Esophagus muscularis mucosa (tissue), 4 donors: ENCODE data around the gene FAM107B. TPM values are rescaled to one million over a fixed set of nuclear protein-coding genes. Genes with fewer than 3 reads are reported as not detected.

Source experiments
- DNase-seq: peaks from one replicate; pipeline ENCODE4 v3.0.0-alpha.2; 2017; ENCODE audit errors: extremely low spot score
- H3K27ac ChIP-seq, 4 donors: fragments of 200-600 bp; sonication (generic); replicated peaks in 1 of 4; 1 replicate in 3 of 4; 2 replicates in 1 of 4; pipeline ENCODE4 v1.5.1; 2016 to 2019; ENCODE audit warnings: mild to moderate bottlenecking in 1 of 4
- H3K27me3 ChIP-seq, 4 donors: fragments of 200-600 bp; sonication (generic); one replicate each; pipeline versions ENCODE4 v1.5.1 to v1.6.0; 2016 to 2019
- H3K36me3 ChIP-seq, 4 donors: fragments of 200-600 bp; sonication (generic); one replicate each; pipeline ENCODE4 v1.5.1; 2016 to 2019
- H3K4me1 ChIP-seq, 4 donors: fragments of 200-600 bp; sonication (generic); one replicate each; pipeline ENCODE4 v1.5.1; 2016 to 2019
- H3K4me3 ChIP-seq, 4 donors: fragments of 200-600 bp; sonication (generic); 1 replicate in 2 of 4; 2 replicates in 2 of 4; pipeline ENCODE4 v1.5.1; 2016 to 2019; ENCODE audit warnings: mild to moderate bottlenecking in 4 of 4, moderate library complexity in 1 of 4
- H3K9me3 ChIP-seq, 4 donors: fragments of 200-600 bp; sonication (generic); 1 replicate in 3 of 4; 2 replicates in 1 of 4; pipeline ENCODE4 v1.5.1; 2016 to 2019
- EP300 ChIP-seq: sonication (generic); formaldehyde crosslinking; IDR thresholded peaks from one replicate; pipeline ENCODE4 v1.6.1; 2017; ENCODE audit warnings: antibody characterized with exemption
- POLR2A ChIP-seq: fragments of 450-650 bp; IDR thresholded peaks from one replicate; pipeline ENCODE4 v1.6.1; 2017; ENCODE audit warnings: antibody characterized with exemption, moderate library complexity, mild to moderate bottlenecking, low read depth
- POLR2AphosphoS5 ChIP-seq, 2 donors: sonication (generic); formaldehyde crosslinking; IDR thresholded peaks; one replicate each; pipeline ENCODE4 v1.6.1; 2017; ENCODE audit warnings: antibody characterized with exemption in 2 of 2
- WGBS: methylation state at CpG from one replicate; pipeline ENCODE4 v1.1.5; 2018; 5-methylcytosine and 5-hydroxymethylcytosine counted together
- intact Hi-C: fragments of 100-400 bp; cut with DNase I; formaldehyde crosslinking; loops from one replicate; pipeline ENCODE4 v1.15.1; 2023
- total RNA-seq, 4 donors: library from RNA; depleted of rRNA; stranded (reverse); fragments of >200 nt; gene quantifications; one replicate each; pipeline versions ENCODE4 v1.1.0 to v1.2.1, GENCODE V29; 2016
- TF ChIP-seq, protein P1 (sequence below), 3 experiments: fragments of 200-600 bp in 2 of 3; fragments of 450-650 bp in 1 of 3; sonication (generic) in 2 of 3; IDR thresholded peaks; one replicate each; pipeline ENCODE4 v1.5.1; 2017 to 2019; ENCODE audit warnings: antibody characterized with exemption in 3 of 3, mild to moderate bottlenecking in 2 of 3, moderate library complexity in 1 of 3

The FAM107B gene
- total RNA-seq, 4 donors from 2014 or later, result 7.5 to 14.1 (median 9.4) TPM

- Histone ChIP-seq H3K27ac (no peak overlapping the region), H3K4me3 (no peak overlapping the region), H3K36me3 (no peaks in the 10 kb centered on the region), H3K4me1 (peaks cover 7 to 19% (median 11%) of the 10 kb centered on the region in 4 donors), H3K27me3 (no peaks in the 10 kb centered on the region), H3K9me3 (no peaks in the 10 kb centered on the region)
- TF ChIP-seq POLR2A (no peak), EP300 (no peak), POLR2AphosphoS5 (IDR thresholded peaks at IDR 0.05) (no peak)
- TF ChIP-seq, protein P1, sequence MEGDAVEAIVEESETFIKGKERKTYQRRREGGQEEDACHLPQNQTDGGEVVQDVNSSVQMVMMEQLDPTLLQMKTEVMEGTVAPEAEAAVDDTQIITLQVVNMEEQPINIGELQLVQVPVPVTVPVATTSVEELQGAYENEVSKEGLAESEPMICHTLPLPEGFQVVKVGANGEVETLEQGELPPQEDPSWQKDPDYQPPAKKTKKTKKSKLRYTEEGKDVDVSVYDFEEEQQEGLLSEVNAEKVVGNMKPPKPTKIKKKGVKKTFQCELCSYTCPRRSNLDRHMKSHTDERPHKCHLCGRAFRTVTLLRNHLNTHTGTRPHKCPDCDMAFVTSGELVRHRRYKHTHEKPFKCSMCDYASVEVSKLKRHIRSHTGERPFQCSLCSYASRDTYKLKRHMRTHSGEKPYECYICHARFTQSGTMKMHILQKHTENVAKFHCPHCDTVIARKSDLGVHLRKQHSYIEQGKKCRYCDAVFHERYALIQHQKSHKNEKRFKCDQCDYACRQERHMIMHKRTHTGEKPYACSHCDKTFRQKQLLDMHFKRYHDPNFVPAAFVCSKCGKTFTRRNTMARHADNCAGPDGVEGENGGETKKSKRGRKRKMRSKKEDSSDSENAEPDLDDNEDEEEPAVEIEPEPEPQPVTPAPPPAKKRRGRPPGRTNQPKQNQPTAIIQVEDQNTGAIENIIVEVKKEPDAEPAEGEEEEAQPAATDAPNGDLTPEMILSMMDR (IDR thresholded peaks at IDR 0.05), result no peak
- intact Hi-C loops, result loop anchor here (10.0 kb wide), 1 partner anchor 56 kb away; no protein-coding TSS in a partner anchor
- WGBS, result 85% methylated on average over 1 of the region's 1 CpG
- peak; percentile 68 for DNase-seq
Measured at GRCh38 chr10:14609178-14609577, 165.5 kb downstream of the FAM107B start.

DNA sequence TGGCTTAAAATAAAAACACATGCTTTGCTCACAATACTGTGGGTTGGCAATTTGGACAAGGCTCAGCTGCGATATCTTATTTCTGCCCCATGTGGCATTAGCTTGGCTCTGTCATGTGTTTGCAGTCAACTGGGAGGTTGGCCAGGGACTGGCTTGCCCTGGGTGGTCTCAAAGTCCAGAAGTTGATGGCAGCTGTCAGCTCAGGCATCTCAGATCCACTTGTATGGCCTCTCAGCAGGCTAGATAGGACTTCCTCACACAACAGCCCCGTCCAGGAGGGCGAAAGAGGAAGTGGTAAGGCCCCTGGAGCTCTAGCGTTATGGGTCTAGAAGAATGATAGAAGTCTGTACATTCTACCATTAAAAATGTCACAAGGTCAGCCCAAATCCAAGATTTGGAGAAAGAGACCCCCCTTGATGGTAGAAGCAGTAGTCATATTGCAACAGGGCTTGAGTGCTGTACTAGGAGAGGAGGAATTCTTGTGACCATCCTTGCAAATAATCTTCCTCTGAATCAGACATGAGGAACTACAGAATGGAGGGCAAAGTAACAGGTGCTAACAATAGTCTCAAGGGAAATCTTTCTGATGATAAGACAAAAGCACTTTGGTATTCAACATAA lies 166.2 kb downstream of the FAM107B start:
- Histone ChIP-seq H3K36me3 (no peaks in the 10 kb centered on the region), H3K4me1 (peaks cover 8 to 20% (median 12%) of the 10 kb centered on the region in 4 donors), H3K4me3 (no peak overlapping the region), H3K27me3 (no peaks in the 10 kb centered on the region), H3K27ac (no peak overlapping the region), H3K9me3 (no peaks in the 10 kb centered on the region)
- peak; percentile 89 for DNase-seq
- intact Hi-C loops, result loop anchor here (10.0 kb wide), 1 partner anchor 56 kb away; no protein-coding TSS in a partner anchor
- TF ChIP-seq, protein P1 (IDR thresholded peaks at IDR 0.05), result no peak
- TF ChIP-seq EP300 (no peak), POLR2AphosphoS5 (IDR thresholded peaks at IDR 0.05) (no peak), POLR2A (no peak)
- WGBS, result 94% methylated on average over 3 of the region's 4 CpGs

DNA sequence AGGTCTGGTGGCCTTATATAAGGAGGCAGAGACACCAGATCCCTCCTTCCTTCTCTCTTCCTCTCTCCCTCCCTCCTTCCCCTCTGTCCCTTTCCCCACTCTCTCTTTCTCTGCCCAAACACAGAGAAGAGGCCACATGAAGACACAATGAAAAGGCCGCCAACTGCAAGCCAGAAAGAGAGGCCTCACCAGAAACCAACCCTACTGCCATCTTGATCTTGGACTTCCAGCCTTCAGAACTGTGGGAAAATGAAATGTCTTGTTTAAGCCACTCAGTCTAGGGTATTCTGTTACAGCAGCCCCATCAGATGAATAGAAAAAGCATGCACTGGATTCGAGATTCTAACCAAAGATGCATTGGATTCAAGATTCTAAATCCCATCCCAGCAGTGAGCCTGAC lies 168.1 kb downstream of the FAM107B start:
- Histone ChIP-seq H3K27me3 (no peaks in the 10 kb centered on the region), H3K9me3 (no peaks in the 10 kb centered on the region), H3K36me3 (no peaks in the 10 kb centered on the region), H3K27ac (no peak overlapping the region), H3K4me3 (no peak overlapping the region), H3K4me1 (peaks cover 10 to 31% (median 20%) of the 10 kb centered on the region in 4 donors)
- intact Hi-C loops, result loop anchor here (10.0 kb wide), 1 partner anchor 58 kb away; no protein-coding TSS in a partner anchor
- TF ChIP-seq POLR2AphosphoS5 (IDR thresholded peaks at IDR 0.05), result no peak
- WGBS, result 94% methylated on average over 2 of the region's 2 CpGs
- DNase-seq, result no peak

DNA sequence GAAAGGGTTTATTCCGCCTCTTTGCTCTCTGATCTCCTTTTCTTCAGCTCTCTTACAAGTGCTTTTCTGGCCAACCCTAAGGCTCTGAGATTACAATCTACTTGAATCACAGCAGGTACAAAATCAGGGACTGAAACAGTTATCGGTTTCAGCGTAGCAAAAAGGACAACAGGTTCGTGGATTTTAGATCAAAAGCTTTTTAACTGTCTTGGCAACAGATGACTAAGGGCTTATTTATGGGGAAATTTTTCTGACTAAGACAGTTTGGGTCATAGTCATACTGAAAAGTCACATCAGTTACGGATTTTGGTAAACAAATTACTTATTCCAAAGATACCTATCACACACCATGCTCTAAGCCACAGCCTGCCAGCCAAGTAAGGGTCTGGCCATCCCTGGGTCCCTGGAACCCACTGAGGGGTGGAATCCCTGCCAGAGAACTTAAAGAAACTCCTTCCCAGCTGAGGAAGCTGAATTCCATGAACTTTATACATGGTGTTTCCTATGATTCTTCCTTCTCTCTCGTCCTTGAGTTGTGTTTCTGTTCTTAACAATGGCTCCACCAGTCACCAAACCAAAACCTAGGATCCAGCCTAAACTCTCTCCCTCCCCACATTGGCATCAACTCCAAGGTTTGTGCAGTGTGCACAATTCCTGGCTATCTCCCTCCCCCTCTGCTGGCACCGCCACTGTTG lies 169.3 kb downstream of the FAM107B start:
- intact Hi-C loops, result loop anchor here (10.0 kb wide), 1 partner anchor 59 kb away; no protein-coding TSS in a partner anchor
- no peaks in the 10 kb centered on the region for H3K27me3 ChIP-seq
- WGBS, result 44% methylated on average over 7 of the region's 7 CpGs
- DNase-seq, result peak; percentile 45
- peaks cover 0 to 5% (median 2%) of the 10 kb centered on the region in 4 donors for H3K36me3 ChIP-seq
- peak overlapping the region; percentile 68 to 79 (median 72) for H3K27ac ChIP-seq
- peaks cover 10 to 31% (median 19%) of the 10 kb centered on the region in 4 donors for H3K4me1 ChIP-seq
- H3K9me3 ChIP-seq, result no peaks in the 10 kb centered on the region
- peak overlapping the region; percentile 63 to 90 (median 64) for H3K4me3 ChIP-seq
- no peak for TF ChIP-seq EP300
- TF ChIP-seq POLR2AphosphoS5 (IDR thresholded peaks at IDR 0.05), result no peak
- TF ChIP-seq, protein P1 (IDR thresholded peaks at IDR 0.05), result no peak
- TF ChIP-seq POLR2A, result no peak
